NCI-H748 (cell line): ENCODE results near the gene ETNPPL.
A peak's percentile ranks its signal among the peaks of the same experiment; 100 is the strongest.

Experiments used
- DNase-seq: peaks from one replicate; lab custom pipeline; 2025; ENCODE audit not compliant: unreplicated experiment; lab: John Stamatoyannopoulos, UW

Gene ETNPPL

GRCh38 chr4:108762559-108763225 lies at the start of gene ETNPPL:
Gene ETNPPL, minus strand, starts transcription at chr4:108763053. Its CDS starts 155 bp downstream, at chr4:108762898.
- DNase-seq: peak; percentile 57

- DNase-seq: no peak
Measured at GRCh38 chr4:108811486-108811885, 48.6 kb upstream of the ETNPPL start.

- no peak for DNase-seq
Measured at GRCh38 chr4:108810087-108810486, 47.2 kb upstream of the ETNPPL start.

GRCh38 chr4:108804648-108805273 lies 41.9 kb upstream of the ETNPPL start:
- no peak for DNase-seq

GRCh38 chr4:108799306-108799705 lies 36.5 kb upstream of the ETNPPL start:
- no peak for DNase-seq

GRCh38 chr4:108796173-108796572 lies 33.3 kb upstream of the ETNPPL start:
- no peak for DNase-seq

GRCh38 chr4:108795733-108796132 lies 32.9 kb upstream of the ETNPPL start:
- DNase-seq: no peak

GRCh38 chr4:108794136-108794535 lies 31.3 kb upstream of the ETNPPL start:
- DNase-seq: no peak

GRCh38 chr4:108793415-108793814 lies 30.6 kb upstream of the ETNPPL start:
- DNase-seq: no peak

- DNase-seq: no peak
Measured at GRCh38 chr4:108788731-108789130, 25.9 kb upstream of the ETNPPL start.

GRCh38 chr4:108787724-108788123 lies 24.9 kb upstream of the ETNPPL start:
- no peak for DNase-seq

GRCh38 chr4:108787106-108787505 lies 24.3 kb upstream of the ETNPPL start:
- DNase-seq: no peak

GRCh38 chr4:108786351-108786750 lies 23.5 kb upstream of the ETNPPL start:
- DNase-seq: no peak

GRCh38 chr4:108783665-108784463 lies 21.0 kb upstream of the ETNPPL start:
- DNase-seq: no peak

- DNase-seq: no peak
Measured at GRCh38 chr4:108779958-108780357, 17.1 kb upstream of the ETNPPL start.

- no peak for DNase-seq
Measured at GRCh38 chr4:108777388-108777787, 14.5 kb upstream of the ETNPPL start.

GRCh38 chr4:108775921-108776320 lies 13.1 kb upstream of the ETNPPL start:
- no peak for DNase-seq

GRCh38 chr4:108774809-108775530 lies 12.1 kb upstream of the ETNPPL start:
- DNase-seq: no peak

GRCh38 chr4:108772402-108772801 lies 9.5 kb upstream of the ETNPPL start:
- DNase-seq: no peak

- no peak for DNase-seq
Measured at GRCh38 chr4:108766058-108766457, 3.2 kb upstream of the ETNPPL start.

- no peak for DNase-seq
Measured at GRCh38 chr4:108763986-108764385, 1.1 kb upstream of the ETNPPL start.
